GM12892 (cell line): Measurements from ENCODE around the gene MPST.

Source experiments
- POLR2AphosphoS5 ChIP-seq: IDR thresholded peaks from 2 replicates; pipeline ENCODE4 v1.6.1; 2011; ENCODE audit warnings: low read depth, low read length, control low read depth
- TAF1 ChIP-seq: IDR thresholded peaks from 2 replicates; pipeline ENCODE4 v1.6.1; 2011; ENCODE audit warnings: low read depth, mild to moderate bottlenecking, control low read depth, low read length, borderline replicate concordance

- no peak for TF ChIP-seq TAF1
- TF ChIP-seq POLR2AphosphoS5: no peak
Observed at GRCh38 chr22:37025500-37026070, 6.0 kb downstream of the MPST start.
